Ovary (tissue), 9 donors: ENCODE measurements around the gene ACYP2. TPM values are rescaled to one million over a fixed set of nuclear protein-coding genes. Genes with fewer than 3 reads are reported as not detected.

Experiments
- DNase-seq, 5 donors: peaks; one replicate each; pipeline ENCODE4 v3.0.0-alpha.2; 2019 to 2020
- H3K27ac ChIP-seq, 2 donors: fragments of 200-600 bp; one replicate each; pipeline versions ENCODE4 v1.5.1 to v1.8.0; 2019 to 2022
- H3K27me3 ChIP-seq: fragments of 200-600 bp; one replicate; pipeline ENCODE4 v1.8.0; 2022
- H3K36me3 ChIP-seq: fragments of 200-600 bp; sonication (generic); one replicate; pipeline ENCODE4 v1.5.1; 2019
- H3K4me1 ChIP-seq: one replicate; pipeline ENCODE4 v1.8.1; 2013; ENCODE audit warnings: mild to moderate bottlenecking, moderate library complexity; ENCODE audit not compliant: insufficient read depth
- H3K4me3 ChIP-seq: fragments of 200-600 bp; sonication (generic); one replicate; pipeline ENCODE4 v1.5.1; 2017
- H3K9me3 ChIP-seq, 2 donors: fragments of 200-600 bp in 1 of 2; sonication (generic) in 1 of 2; one replicate each; pipeline versions ENCODE4 v1.5.1 to v1.8.1; 2013 to 2019; ENCODE audit warnings: mild to moderate bottlenecking in 1 of 2, moderate library complexity in 1 of 2
- EP300 ChIP-seq: sonication (generic); formaldehyde crosslinking; IDR thresholded peaks from one replicate; pipeline ENCODE4 v1.6.1; 2017; ENCODE audit warnings: antibody characterized with exemption
- POLR2A ChIP-seq: fragments of 450-650 bp; IDR thresholded peaks from one replicate; pipeline ENCODE4 v1.6.1; 2017; ENCODE audit warnings: antibody characterized with exemption, mild to moderate bottlenecking, moderate library complexity
- WGBS, 3 donors: extraction: QIAGEN DNeasy Blood & Tissue Kit in 1 of 3; methylation state at CpG; one replicate each; pipeline versions ENCODE4 v1.1.5 to v1.1.7; 2013 to 2017; 5-methylcytosine and 5-hydroxymethylcytosine counted together
- intact Hi-C, 4 donors: fragments of 100-400 bp; cut with DNase I; formaldehyde crosslinking; loops; one replicate each; pipeline versions ENCODE4 v1.11.0 to v1.15.1; 2022 to 2023
- polyA plus RNA-seq, 2 donors: library from polyadenylated mRNA; stranded (reverse); fragments of 200-250 nt in 1 of 2; fragments of 350-450 nt in 1 of 2; fragmentation: Illumina TruSeq in 1 of 2; extraction: RNeasy Lipid Tissue Mini Kit (QIAGEN cat#74804) in 1 of 2; gene quantifications; one replicate each; pipeline ENCODE4 v1.2.3, GENCODE V29; 2013 to 2014
- total RNA-seq, 7 donors: library from RNA; depleted of rRNA in 2 of 7; stranded (reverse); fragments of >200 nt in 2 of 7; fragmentation: NEBNext Ultra II Directional in 3 of 7; extraction: Animal tissue kit (Norgen Biotek cat#: 25700) in 3 of 7; gene quantifications; one replicate each; pipeline versions ENCODE4 v1.1.0 to v1.2.4, GENCODE V29; 2016 to 2023
- TF ChIP-seq, protein P1 (sequence below), 3 donors: fragments of 450-650 bp in 2 of 3; fragments of 200-600 bp in 1 of 3; IDR thresholded peaks; one replicate each; pipeline versions ENCODE4 v1.5.1 to v1.8.0; 2016 to 2022; ENCODE audit warnings: antibody characterized with exemption in 3 of 3, mild to moderate bottlenecking in 1 of 3
- donor health status: DM: no; HTN: no; CAD: no; lungs with moderate emphysema.
- donor health status: DM: no; HTN: no; CAD: no.
- donor health status: Bipolar disorder and iron deficiency.
- donor health status: DM: yes; HTN: yes; CAD: no.
- donor health status: DM: no; HTN: no; CAD: no.
- donor health status: DM: yes; HTN: yes; CAD: no.

Gene ACYP2
- total and polyA plus RNA-seq, 9 donors: 10.4 to 27.1 (median 13.9) TPM

- WGBS, 3 donors: 96 to 98% (median 98%) methylated on average over 5 of the region's 5 CpGs
Observed at GRCh38 chr2:54196646-54197045, 81.2 kb downstream of the ACYP2 start.

DNA sequence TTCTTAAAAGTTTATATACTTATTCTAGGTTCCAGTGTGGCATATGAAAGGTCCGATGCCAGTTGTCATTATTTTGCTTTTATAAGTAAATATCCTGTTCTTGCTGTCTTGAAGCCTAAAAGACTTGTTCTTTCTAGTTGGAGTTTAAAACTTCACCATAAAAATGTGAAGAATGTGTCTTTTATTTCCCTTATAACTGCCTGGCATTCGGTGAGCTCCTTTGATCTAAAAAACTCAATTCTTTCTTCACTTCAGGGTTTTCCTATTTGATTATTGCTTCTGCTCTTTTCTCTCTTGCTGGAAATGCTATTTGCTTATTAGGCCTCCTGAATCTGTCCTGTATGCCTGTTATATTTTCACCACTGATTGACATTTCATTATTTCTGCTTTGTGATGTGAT, 89.1 kb downstream of the ACYP2 start:
- H3K9me3 ChIP-seq: no peaks in the 10 kb centered on the region
- no peak overlapping the region for H3K4me3 ChIP-seq
- H3K27ac ChIP-seq: no peak overlapping the region
- H3K4me1 ChIP-seq: peaks cover 4% of the 10 kb centered on the region
- intact Hi-C loops: no loop called here
- no peaks in the 10 kb centered on the region for H3K36me3 ChIP-seq
- TF ChIP-seq POLR2A (no peak), EP300 (no peak)
- TF ChIP-seq, protein P1, sequence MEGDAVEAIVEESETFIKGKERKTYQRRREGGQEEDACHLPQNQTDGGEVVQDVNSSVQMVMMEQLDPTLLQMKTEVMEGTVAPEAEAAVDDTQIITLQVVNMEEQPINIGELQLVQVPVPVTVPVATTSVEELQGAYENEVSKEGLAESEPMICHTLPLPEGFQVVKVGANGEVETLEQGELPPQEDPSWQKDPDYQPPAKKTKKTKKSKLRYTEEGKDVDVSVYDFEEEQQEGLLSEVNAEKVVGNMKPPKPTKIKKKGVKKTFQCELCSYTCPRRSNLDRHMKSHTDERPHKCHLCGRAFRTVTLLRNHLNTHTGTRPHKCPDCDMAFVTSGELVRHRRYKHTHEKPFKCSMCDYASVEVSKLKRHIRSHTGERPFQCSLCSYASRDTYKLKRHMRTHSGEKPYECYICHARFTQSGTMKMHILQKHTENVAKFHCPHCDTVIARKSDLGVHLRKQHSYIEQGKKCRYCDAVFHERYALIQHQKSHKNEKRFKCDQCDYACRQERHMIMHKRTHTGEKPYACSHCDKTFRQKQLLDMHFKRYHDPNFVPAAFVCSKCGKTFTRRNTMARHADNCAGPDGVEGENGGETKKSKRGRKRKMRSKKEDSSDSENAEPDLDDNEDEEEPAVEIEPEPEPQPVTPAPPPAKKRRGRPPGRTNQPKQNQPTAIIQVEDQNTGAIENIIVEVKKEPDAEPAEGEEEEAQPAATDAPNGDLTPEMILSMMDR (IDR thresholded peaks at IDR 0.05): no peak
- no peaks in the 10 kb centered on the region for H3K27me3 ChIP-seq
- DNase-seq: no peak
- WGBS, 3 donors: 37 to 49% (median 45%) methylated on average over 2 of the region's 2 CpGs

More at GRCh38 chr2:54196646-54197045, 81.2 kb downstream of the ACYP2 start:
- Histone ChIP-seq H3K27ac (no peak overlapping the region), H3K4me1 (no peaks in the 10 kb centered on the region), H3K36me3 (no peaks in the 10 kb centered on the region), H3K27me3 (no peaks in the 10 kb centered on the region), H3K4me3 (no peak overlapping the region), H3K9me3 (no peaks in the 10 kb centered on the region)
- no peak for DNase-seq
- TF ChIP-seq POLR2A: no peak
- intact Hi-C loops: no loop called here

DNA sequence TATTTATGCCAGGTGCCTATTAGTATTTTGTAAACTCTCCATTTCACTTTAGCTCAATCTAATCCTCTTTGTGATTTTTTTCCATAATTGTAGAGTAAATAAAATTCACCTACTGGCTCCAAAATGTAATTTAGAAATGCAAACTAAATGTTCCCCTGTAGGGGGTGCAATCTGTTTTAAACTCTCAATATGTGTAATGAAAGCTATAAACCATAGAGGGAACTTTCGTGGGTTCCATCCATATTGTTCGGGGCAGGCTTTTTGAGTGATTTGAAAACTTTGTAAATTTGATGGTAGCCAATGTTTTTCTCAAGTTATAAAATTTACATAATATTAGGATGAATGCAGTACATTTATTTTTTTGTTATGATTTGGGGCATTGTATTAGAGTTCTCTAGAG, 91.2 kb downstream of the ACYP2 start:
- Histone ChIP-seq H3K36me3 (no peaks in the 10 kb centered on the region), H3K27ac (no peak overlapping the region), H3K9me3 (no peaks in the 10 kb centered on the region), H3K4me3 (no peak overlapping the region), H3K27me3 (no peaks in the 10 kb centered on the region), H3K4me1 (peaks cover 4% of the 10 kb centered on the region)
- TF ChIP-seq, protein P1 (IDR thresholded peaks at IDR 0.05): peak; percentile 36 to 78 (median 49)
- no peak for TF ChIP-seq POLR2A
- 23 to 34% (median 26%) methylated on average over 2 of the region's 2 CpGs for WGBS, 3 donors
- no peak for DNase-seq
- intact Hi-C loops: no loop called here

DNA sequence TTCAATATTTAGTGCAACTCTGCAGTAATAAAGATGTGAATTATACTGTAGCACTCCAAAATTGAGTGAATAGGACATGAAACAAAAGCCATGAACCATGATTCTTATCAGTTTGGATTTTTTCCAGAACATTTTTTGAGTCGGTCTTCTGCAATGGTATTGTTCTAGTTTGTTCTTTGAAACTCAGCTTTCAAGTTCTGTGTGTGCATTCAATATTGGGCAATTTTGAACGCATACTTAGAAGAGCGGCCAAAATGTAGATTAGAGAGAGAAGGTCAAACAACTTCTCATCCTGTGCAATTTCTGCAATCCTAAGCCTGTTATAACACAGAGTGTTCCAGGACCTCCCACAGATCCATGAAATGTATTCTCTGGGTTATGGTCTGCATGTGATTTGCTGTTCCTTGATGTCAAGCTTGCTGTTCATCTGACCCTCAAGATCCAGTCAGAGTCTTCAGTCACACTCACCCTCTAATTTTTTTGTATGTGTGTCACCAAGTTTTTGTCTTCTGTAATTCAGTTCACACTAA, 92.3 kb downstream of the ACYP2 start:
- Histone ChIP-seq H3K27me3 (no peaks in the 10 kb centered on the region), H3K27ac (no peak overlapping the region), H3K4me1 (peaks cover 4% of the 10 kb centered on the region), H3K36me3 (no peaks in the 10 kb centered on the region), H3K9me3 (no peaks in the 10 kb centered on the region), H3K4me3 (no peak overlapping the region)
- intact Hi-C loops: no loop called here
- TF ChIP-seq, protein P1 (IDR thresholded peaks at IDR 0.05): no peak
- no peak for TF ChIP-seq POLR2A
- TF ChIP-seq EP300: no peak
- DNase-seq: no peak
- 9 to 15% (median 10%) methylated on average over 3 of the region's 3 CpGs for WGBS, 3 donors

DNA sequence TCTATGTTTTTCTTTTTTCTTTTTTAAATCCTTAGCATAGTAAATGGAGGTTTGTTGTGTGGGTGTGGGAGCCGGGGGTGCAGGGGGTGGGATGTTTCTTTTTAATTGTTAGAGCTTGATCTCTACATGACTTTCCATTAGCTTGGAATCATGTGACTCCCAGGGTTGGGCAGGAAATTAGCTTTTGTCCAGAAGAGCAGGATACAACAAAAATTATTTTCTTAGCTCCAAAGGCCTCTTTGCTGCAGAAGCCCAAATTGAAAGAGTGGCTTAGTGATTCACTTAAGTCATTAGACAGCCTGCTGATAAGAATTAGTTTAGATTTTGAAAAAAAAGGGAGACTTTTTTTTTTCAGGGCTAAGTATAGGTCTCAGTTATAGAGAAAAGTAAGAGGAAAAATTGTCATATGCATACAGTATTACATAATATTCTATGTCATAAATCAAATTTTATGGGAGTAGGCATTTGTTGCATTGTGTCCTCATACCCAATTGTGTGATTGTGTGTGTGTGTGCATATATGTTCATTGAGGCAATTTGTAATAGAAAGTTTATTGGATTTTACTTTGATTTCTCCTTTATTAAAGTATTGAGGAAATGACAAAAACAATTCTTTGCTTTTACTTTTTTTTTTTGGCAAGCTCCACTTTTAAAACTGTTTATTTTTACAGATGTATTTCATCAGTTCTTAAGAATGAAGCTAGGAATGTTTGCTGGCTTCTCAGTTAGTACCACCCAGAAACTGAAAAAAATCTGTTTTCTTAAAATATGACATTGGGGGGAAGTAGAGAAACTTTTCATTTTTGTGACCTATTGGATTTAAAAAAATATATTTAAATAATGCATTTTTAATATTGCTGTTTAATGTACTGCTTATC, 93.2 kb downstream of the ACYP2 start:
- no peak overlapping the region for H3K27ac ChIP-seq
- no peaks in the 10 kb centered on the region for H3K36me3 ChIP-seq
- 5 to 21% (median 12%) methylated on average over 1 of the region's 1 CpG for WGBS, 3 donors
- intact Hi-C loops: no loop called here
- peaks cover 4% of the 10 kb centered on the region for H3K4me1 ChIP-seq
- no peak for DNase-seq
- TF ChIP-seq EP300 (no peak), POLR2A (no peak)
- no peaks in the 10 kb centered on the region for H3K27me3 ChIP-seq
- no peaks in the 10 kb centered on the region for H3K9me3 ChIP-seq
- H3K4me3 ChIP-seq: no peak overlapping the region
